Measurements from ENCODE around the gene ULK4. TPM values are rescaled to one million over a fixed set of nuclear protein-coding genes. Genes with fewer than 3 reads are reported as not detected.

The ULK4 gene
- total and polyA plus RNA-seq, 2 of the 8 experiments (the other 6 are each of a cell fraction or from before 2014, with no cell fraction given) = 3.0 to 10.8 TPM

GRCh38 chr3:41651718-41652117 lies 310.2 kb downstream of the ULK4 start:
- DNase-seq (ENCODE audit: low read depth in 1 of 2, low spot score in 2 of 2) (no peak), FAIRE-seq (no peak)
- no peak overlapping the region for H3K27ac ChIP-seq (ENCODE audit: low read depth, low read length)
- no peak overlapping the region for H2AK5ac ChIP-seq (ENCODE audit: low read depth, low read length)
- no peak overlapping the region for H3K18ac ChIP-seq (ENCODE audit: extremely low read depth, low read length)
- H3K14ac ChIP-seq (ENCODE audit: insufficient read length) = no peak overlapping the region
- no peaks in the 10 kb centered on the region for H3K23me2 ChIP-seq (ENCODE audit: low read depth, low read length)
- no peak for TF ChIP-seq ATF3 (IDR thresholded peaks at IDR 0.05; ENCODE audit: insufficient read depth, low read depth, low read length)
- no peak for TF ChIP-seq TBP (IDR thresholded peaks at IDR 0.05; ENCODE audit: low read depth, low read length)
- no peak for TF ChIP-seq FOSL1 (IDR thresholded peaks at IDR 0.05; ENCODE audit: insufficient read depth, low read depth, low read length)
- no peak for TF ChIP-seq HDAC6 (IDR thresholded peaks at IDR 0.05; ENCODE audit: low read depth, low read length)
- no peak for TF ChIP-seq ZNF274 (IDR thresholded peaks at IDR 0.05; ENCODE audit: borderline replicate concordance, extremely low read depth, low read length)
- TF ChIP-seq YY1 (IDR thresholded peaks at IDR 0.05; ENCODE audit: low read depth, low read length) = no peak
- TF ChIP-seq CHD2 (IDR thresholded peaks at IDR 0.05; ENCODE audit: low read length) = no peak
- TF ChIP-seq RXRA (IDR thresholded peaks at IDR 0.05; ENCODE audit: insufficient read depth, low read depth, low read length) = no peak
- TF ChIP-seq ASH2L (IDR thresholded peaks at IDR 0.05; ENCODE audit: low read length) = no peak
- TF ChIP-seq TAF1 (IDR thresholded peaks at IDR 0.05; ENCODE audit: low read depth, low read length) = no peak
- no peak for TF ChIP-seq TCF12 (IDR thresholded peaks at IDR 0.05; ENCODE audit: low read depth, low read length)
- TF ChIP-seq CHD1 (IDR thresholded peaks at IDR 0.05; ENCODE audit: low read depth, low read length) = no peak
- ChIA-PET POLR2A (ENCODE audit: partially characterized antibody) (no interaction called here), CTCF (ENCODE audit: partially characterized antibody) (interaction anchor here (1.2 kb wide), 1 partner anchor 12 kb away, joined by 4 read pairs; no protein-coding TSS in a partner anchor)
- H2BK15ac ChIP-seq (ENCODE audit: low read length) = no peak overlapping the region
- H2BK120ac ChIP-seq (replicated peaks; ENCODE audit: low read depth, low read length) = no peak overlapping the region
- H2BK20ac ChIP-seq (ENCODE audit: low read length) = no peak overlapping the region
- peaks cover 0 to 5% (median 0%) of the 10 kb centered on the region in 4 experiments; a peak in 3 of 8 replicates for H3K36me3 ChIP-seq (ENCODE audit: control insufficient read depth in 2 of 4, insufficient read depth in 4 of 4, low read length in 3 of 4)
- H3K4me3 ChIP-seq (ENCODE audit: extremely low read depth in 1 of 4, insufficient read depth in 2 of 4, low read depth in 3 of 4, low read length in 4 of 4) = no peak overlapping the region
- no peaks in the 10 kb centered on the region for H4K20me1 ChIP-seq (replicated peaks in 1 of 2; ENCODE audit: control insufficient read depth in 1 of 2, insufficient read depth in 2 of 2, low read length in 2 of 2)
- no peak overlapping the region for H4K8ac ChIP-seq (ENCODE audit: extremely low read depth, insufficient read depth, low read length)
- H3K56ac ChIP-seq (replicated peaks; ENCODE audit: insufficient read length, low read depth, low read length) = no peak overlapping the region
- H2AFZ ChIP-seq (ENCODE audit: low read length) = no peak overlapping the region
- no peak overlapping the region for H4K5ac ChIP-seq (ENCODE audit: insufficient read length, low read depth, low read length)
- H3K4ac ChIP-seq (replicated peaks; ENCODE audit: insufficient read length, low read depth, low read length) = no peak overlapping the region
- no peak overlapping the region for H2BK5ac ChIP-seq (ENCODE audit: low read depth, low read length)
- no peaks in the 10 kb centered on the region for H3K79me2 ChIP-seq (ENCODE audit: control insufficient read depth in 1 of 2, insufficient read depth in 2 of 2, low read length in 2 of 2)
- H3K9ac ChIP-seq (replicated peaks in 1 of 4; ENCODE audit: extremely low read depth in 1 of 4, low read depth in 3 of 4, low read length in 3 of 4) = no peak overlapping the region
- H3K27me3 ChIP-seq (replicated peaks in 1 of 4; ENCODE audit: control insufficient read depth in 3 of 4, extremely low read depth in 1 of 4, insufficient read depth in 3 of 4, low read length in 3 of 4) = no peaks in the 10 kb centered on the region
- H3K9me3 ChIP-seq (ENCODE audit: insufficient read depth in 2 of 2, low read depth in 1 of 2, low read length in 1 of 2) = peaks cover 23 to 28% of the 10 kb centered on the region in 2 experiments
- H3K23ac ChIP-seq (ENCODE audit: insufficient read length) = no peak overlapping the region
- no peaks in the 10 kb centered on the region; a peak in 2 of 7 replicates for H3K4me1 ChIP-seq (replicated peaks in 1 of 4; ENCODE audit: control insufficient read depth in 3 of 4, insufficient read depth in 4 of 4, low read length in 3 of 4)
- H3K79me1 ChIP-seq (ENCODE audit: low read depth, low read length) = no peaks in the 10 kb centered on the region
- H2BK12ac ChIP-seq (ENCODE audit: low read depth, low read length) = no peak overlapping the region
- H3K4me2 ChIP-seq (ENCODE audit: insufficient read depth in 1 of 2, low read depth in 2 of 2, low read length in 2 of 2) = no peak overlapping the region
- no peak overlapping the region for H4K91ac ChIP-seq (replicated peaks; ENCODE audit: insufficient read length, low read length)

Measured in H1 (cell line).